HFFc6 (cell line): ENCODE measurements around the gene MOCS2. TPM values are rescaled to one million over a fixed set of nuclear protein-coding genes. Genes with fewer than 3 reads are reported as not detected.
"Not testable (repeated sequence)": the region's sequence is repeated elsewhere in the genome, so short reads cannot be mapped to it uniquely, and the experiment has no call there.

Source experiments
- DNase-seq: peaks from one replicate; pipeline ENCODE4 v3.0.0-alpha.2; 2018
- H3K27ac Mint-ChIP-seq: 2 replicates; pipeline ENCODE4 v1.8.0; 2020; ENCODE audit warnings: mild to moderate bottlenecking, mixed read lengths
- H3K27me3 Mint-ChIP-seq: 2 replicates; pipeline ENCODE4 v1.8.0; 2021; ENCODE audit warnings: mild to moderate bottlenecking, moderate library complexity, mixed read lengths; ENCODE audit not compliant: insufficient read depth
- H3K36me3 Mint-ChIP-seq: 2 replicates; pipeline ENCODE4 v1.8.0; 2021; ENCODE audit warnings: low read depth, mixed read lengths
- H3K4me1 Mint-ChIP-seq: 2 replicates; pipeline ENCODE4 v1.8.0; 2020; ENCODE audit warnings: low read depth, mixed read lengths
- H3K4me3 Mint-ChIP-seq: 2 replicates; pipeline ENCODE4 v1.8.0; 2020; ENCODE audit warnings: mild to moderate bottlenecking, moderate library complexity, mixed read lengths
- H3K9me3 Mint-ChIP-seq: 2 replicates; pipeline ENCODE4 v1.8.0; 2020; ENCODE audit warnings: mild to moderate bottlenecking, mixed read lengths
- total RNA-seq, 6 experiments: library from RNA; stranded (reverse); fragmentation: NEBNext Ultra II Directional; extraction: Animal tissue kit (Norgen Biotek cat#: 25700); gene quantifications; 2 replicates in 1 of 6; 3 replicates in 5 of 6; pipeline ENCODE4 v1.2.3, GENCODE V29; 2021
- TF ChIP-seq, protein P1 (sequence below): fragments of 200-600 bp; sonication (generic); IDR thresholded peaks from 2 replicates; pipeline ENCODE4 v1.5.0; 2021; ENCODE audit warnings: antibody characterized with exemption, mild to moderate bottlenecking

Gene MOCS2
- total RNA-seq, 6 experiments from 2014 or later, result 51.2 to 58.7 (median 54.9) TPM

DNA sequence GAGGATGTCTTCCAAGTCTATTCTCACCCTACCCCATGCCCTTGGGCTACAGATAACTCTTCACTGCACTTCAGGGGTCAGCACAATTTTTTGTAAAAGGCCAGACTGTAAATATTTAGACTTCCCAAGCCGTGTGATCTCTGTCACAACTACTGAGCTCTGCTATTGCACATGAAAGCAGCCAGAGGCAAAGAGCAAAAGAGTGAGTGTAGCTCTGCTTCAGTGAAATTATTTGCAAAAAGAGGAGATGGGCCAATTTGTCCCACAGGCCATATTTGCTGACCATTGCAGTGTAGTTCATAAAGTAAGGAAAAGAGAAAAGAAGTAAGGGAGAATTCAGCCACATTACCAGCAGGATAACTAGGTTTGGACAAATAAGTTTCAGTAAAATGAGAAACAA is 7.0 kb upstream of the MOCS2 start:
- peaks cover 6% of the 10 kb centered on the region; the same call in 1 of the 2 replicates for H3K4me1 Mint-ChIP-seq
- H3K9me3 Mint-ChIP-seq, result no peaks in the 10 kb centered on the region
- H3K36me3 Mint-ChIP-seq, result no peaks in the 10 kb centered on the region
- no peaks in the 10 kb centered on the region; the same call in 1 of the 2 replicates for H3K27me3 Mint-ChIP-seq
- no peak overlapping the region for H3K27ac Mint-ChIP-seq
- TF ChIP-seq, protein P1, sequence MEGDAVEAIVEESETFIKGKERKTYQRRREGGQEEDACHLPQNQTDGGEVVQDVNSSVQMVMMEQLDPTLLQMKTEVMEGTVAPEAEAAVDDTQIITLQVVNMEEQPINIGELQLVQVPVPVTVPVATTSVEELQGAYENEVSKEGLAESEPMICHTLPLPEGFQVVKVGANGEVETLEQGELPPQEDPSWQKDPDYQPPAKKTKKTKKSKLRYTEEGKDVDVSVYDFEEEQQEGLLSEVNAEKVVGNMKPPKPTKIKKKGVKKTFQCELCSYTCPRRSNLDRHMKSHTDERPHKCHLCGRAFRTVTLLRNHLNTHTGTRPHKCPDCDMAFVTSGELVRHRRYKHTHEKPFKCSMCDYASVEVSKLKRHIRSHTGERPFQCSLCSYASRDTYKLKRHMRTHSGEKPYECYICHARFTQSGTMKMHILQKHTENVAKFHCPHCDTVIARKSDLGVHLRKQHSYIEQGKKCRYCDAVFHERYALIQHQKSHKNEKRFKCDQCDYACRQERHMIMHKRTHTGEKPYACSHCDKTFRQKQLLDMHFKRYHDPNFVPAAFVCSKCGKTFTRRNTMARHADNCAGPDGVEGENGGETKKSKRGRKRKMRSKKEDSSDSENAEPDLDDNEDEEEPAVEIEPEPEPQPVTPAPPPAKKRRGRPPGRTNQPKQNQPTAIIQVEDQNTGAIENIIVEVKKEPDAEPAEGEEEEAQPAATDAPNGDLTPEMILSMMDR, result no peak
- H3K4me3 Mint-ChIP-seq, result no peak overlapping the region
- DNase-seq, result no peak

DNA sequence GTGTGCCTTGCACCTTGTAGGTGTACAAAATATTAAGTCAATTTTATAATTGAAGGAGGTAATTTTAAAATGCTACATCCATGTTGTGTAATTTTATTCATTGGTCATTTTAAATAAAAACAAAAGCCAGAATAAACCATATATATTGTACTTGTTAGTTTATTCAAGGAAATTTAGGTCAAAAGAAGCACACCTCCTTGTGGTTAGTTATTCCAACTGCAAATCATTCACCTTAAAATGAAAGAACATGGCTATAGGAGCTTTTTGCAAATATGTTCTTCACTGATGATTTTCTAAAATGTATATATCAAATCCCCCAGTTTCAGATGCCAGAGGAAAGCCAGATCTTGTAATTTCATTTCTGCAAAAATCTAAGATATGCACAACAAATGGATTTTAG is 5.4 kb upstream of the MOCS2 start:
- Mint-ChIP-seq H3K9me3 (no peaks in the 10 kb centered on the region), H3K36me3 (no peaks in the 10 kb centered on the region), H3K27ac (no peak overlapping the region), H3K4me3 (no peak overlapping the region), H3K27me3 (no peaks in the 10 kb centered on the region; the same call in 1 of the 2 replicates), H3K4me1 (peaks cover 17% of the 10 kb centered on the region)
- TF ChIP-seq, protein P1, result peak; percentile 72
- DNase-seq, result peak; percentile 34

DNA sequence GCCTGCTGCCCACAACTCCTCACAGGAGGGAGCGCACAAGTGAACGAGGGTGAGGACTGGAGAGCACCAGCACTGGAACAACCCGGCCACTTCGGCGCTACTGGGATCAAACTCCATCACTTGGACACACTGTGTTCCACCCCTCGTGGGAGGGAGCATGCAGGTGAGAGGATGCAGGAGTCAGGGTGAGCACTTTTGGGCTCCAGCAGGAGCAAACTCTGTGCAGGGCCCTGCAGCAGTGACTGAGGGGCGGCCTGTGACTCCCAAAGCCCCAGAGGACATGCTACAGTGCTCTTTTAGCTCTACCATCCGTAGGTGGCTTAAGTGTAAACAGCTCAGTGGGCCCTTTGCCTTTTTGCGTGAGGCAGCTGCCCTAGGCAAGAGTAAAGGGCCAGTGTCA is 4.4 kb upstream of the MOCS2 start:
- Mint-ChIP-seq H3K9me3 (no peaks in the 10 kb centered on the region), H3K36me3 (no peaks in the 10 kb centered on the region), H3K4me3 (no peak overlapping the region), H3K4me1 (peaks cover 20% of the 10 kb centered on the region), H3K27ac (no peak overlapping the region), H3K27me3 (no peaks in the 10 kb centered on the region; the same call in 1 of the 2 replicates)
- TF ChIP-seq, protein P1, result no peak
- DNase-seq, result no peak

DNA sequence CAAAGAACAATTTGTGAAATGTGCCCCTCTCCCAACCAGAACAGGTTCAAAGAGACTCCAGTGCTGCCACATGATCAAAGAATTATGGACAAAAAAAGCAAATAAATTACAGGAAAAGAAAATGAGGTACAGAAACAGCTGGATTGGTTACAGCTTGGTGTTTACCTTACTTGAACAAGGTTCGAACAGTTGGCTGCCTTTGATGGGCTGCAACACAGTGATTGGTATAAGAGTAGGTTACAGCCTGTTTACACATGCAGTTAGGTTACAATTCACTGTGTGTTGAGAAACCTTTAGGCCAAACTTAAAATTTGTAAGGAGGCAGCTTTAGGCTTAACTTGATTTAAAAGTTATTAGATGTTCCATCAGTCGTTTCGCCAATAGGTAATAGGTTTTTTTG is 3.4 kb upstream of the MOCS2 start:
- no peak overlapping the region for H3K27ac Mint-ChIP-seq
- H3K36me3 Mint-ChIP-seq, result no peaks in the 10 kb centered on the region
- TF ChIP-seq, protein P1, result no peak
- H3K4me1 Mint-ChIP-seq, result peaks cover 31% of the 10 kb centered on the region
- no peaks in the 10 kb centered on the region for H3K9me3 Mint-ChIP-seq
- H3K27me3 Mint-ChIP-seq, result no peaks in the 10 kb centered on the region; the same call in 1 of the 2 replicates
- H3K4me3 Mint-ChIP-seq, result no peak overlapping the region
- DNase-seq, result no peak

DNA sequence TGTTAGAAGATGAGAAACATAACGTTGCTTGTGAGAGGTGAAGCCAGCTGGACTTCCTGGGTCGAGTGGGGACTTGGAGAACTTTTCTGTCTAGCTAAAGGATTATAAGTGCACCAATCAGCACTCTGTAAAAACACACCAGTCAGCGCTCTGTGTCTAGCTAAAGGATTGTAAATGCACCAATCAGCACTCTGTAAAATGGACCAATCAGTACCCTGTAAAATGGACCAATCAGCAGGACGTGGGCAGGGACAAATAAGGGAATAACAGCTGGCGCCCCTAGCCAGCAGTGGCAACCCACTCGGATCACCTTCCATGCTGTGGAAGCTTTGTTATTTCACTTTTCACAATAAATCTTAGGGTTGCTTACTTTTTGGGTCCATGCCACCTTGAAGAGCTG is 2.8 kb upstream of the MOCS2 start:
- not testable (repeated sequence) for DNase-seq, H3K36me3 Mint-ChIP-seq, H3K27me3 Mint-ChIP-seq, H3K27ac Mint-ChIP-seq, H3K4me3 Mint-ChIP-seq, H3K9me3 Mint-ChIP-seq
- H3K4me1 Mint-ChIP-seq, result peaks cover 35% of the 10 kb centered on the region

DNA sequence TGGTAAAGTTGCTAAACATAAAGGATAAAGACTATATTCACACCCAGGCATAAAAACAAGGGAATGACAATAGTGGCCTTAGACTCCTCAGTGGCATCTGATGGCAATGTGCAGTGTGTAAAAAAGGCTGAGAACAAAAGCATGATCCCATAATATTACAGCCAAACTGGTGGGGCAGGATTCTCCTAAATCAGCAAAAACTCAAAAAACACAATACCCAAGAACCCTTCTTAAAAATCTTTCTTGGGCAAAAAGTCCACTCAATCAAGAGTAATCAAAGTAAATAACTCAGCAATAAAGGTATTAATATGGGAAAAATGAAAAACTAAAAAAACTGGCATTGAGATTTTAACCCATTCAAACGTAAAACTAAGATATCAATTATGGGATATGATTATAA is 1.6 kb upstream of the MOCS2 start:
- no peaks in the 10 kb centered on the region for H3K9me3 Mint-ChIP-seq
- no peak for DNase-seq
- H3K36me3 Mint-ChIP-seq, result peaks cover 13% of the 10 kb centered on the region
- H3K27me3 Mint-ChIP-seq, result no peaks in the 10 kb centered on the region; the same call in 1 of the 2 replicates
- peaks cover 43% of the 10 kb centered on the region for H3K4me1 Mint-ChIP-seq
- no peak overlapping the region for H3K27ac Mint-ChIP-seq
- TF ChIP-seq, protein P1, result no peak
- H3K4me3 Mint-ChIP-seq, result no peak overlapping the region
